ENCODE data around the gene KLHL12.

DNA sequence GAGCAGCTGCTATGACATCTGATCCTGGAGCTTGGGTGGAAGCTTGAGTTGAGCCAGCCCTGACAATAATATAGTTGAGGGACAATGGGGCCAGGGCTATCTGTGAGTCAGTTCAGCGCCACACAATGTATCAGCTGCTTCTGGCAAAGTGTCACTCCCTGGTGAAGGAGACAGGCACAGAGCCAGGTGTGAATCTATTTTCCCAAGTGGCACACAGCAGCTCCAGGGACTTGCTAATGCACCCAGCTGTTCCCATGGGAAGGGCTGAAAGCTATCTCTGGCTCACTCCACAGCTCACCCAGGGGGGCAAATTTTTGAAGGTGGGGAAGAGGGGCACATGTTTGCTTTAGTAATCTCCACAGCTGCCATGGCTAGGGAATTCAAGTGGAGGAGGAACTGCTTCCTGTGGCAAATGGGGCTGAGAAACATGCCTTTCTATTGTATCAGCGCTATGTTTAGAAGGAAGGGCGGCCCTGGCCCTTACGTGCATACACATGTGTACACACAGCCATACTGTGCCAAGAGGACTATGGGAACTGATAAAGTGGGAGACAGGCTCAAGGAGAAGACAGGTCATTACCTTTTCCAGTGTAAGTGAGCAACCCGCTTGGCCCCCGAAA is 37.9 kb upstream of the KLHL12 start:
- TF ChIP-seq, protein P1, sequence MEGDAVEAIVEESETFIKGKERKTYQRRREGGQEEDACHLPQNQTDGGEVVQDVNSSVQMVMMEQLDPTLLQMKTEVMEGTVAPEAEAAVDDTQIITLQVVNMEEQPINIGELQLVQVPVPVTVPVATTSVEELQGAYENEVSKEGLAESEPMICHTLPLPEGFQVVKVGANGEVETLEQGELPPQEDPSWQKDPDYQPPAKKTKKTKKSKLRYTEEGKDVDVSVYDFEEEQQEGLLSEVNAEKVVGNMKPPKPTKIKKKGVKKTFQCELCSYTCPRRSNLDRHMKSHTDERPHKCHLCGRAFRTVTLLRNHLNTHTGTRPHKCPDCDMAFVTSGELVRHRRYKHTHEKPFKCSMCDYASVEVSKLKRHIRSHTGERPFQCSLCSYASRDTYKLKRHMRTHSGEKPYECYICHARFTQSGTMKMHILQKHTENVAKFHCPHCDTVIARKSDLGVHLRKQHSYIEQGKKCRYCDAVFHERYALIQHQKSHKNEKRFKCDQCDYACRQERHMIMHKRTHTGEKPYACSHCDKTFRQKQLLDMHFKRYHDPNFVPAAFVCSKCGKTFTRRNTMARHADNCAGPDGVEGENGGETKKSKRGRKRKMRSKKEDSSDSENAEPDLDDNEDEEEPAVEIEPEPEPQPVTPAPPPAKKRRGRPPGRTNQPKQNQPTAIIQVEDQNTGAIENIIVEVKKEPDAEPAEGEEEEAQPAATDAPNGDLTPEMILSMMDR (conservative IDR thresholded peaks at IDR 0.05), result no peak
- TF ChIP-seq EZH2 (IDR thresholded peaks at IDR 0.05; ENCODE audit: low read depth), result no peak

Measured in PC-9 (cell line).